Right atrium auricular region (tissue), 2 donors: Measurements from ENCODE around the gene MEF2A. TPM values are rescaled to one million over a fixed set of nuclear protein-coding genes. Genes with fewer than 3 reads are reported as not detected.
A peak's percentile ranks its signal among the peaks of the same experiment; 100 is the strongest.

ENCODE experiments used
- DNase-seq: peaks from one replicate; pipeline ENCODE4 v3.0.0-alpha.2; 2019; ENCODE audit warnings: low spot score
- H3K27ac ChIP-seq, 2 donors: fragments of 200-600 bp; sonication (generic); 1 replicate in 1 of 2; 2 replicates in 1 of 2; pipeline ENCODE4 v1.5.1; 2016 to 2019
- H3K27me3 ChIP-seq, 2 donors: fragments of 200-600 bp; sonication (generic); one replicate each; pipeline versions ENCODE4 v1.5.1 to v1.6.0; 2017 to 2019
- H3K36me3 ChIP-seq: fragments of 200-600 bp; sonication (generic); one replicate; pipeline ENCODE4 v1.5.1; 2016
- H3K4me1 ChIP-seq, 2 donors: fragments of 200-600 bp; sonication (generic); one replicate each; pipeline versions ENCODE4 v1.5.1 to v1.6.0; 2017 to 2019
- H3K4me3 ChIP-seq, 2 donors: fragments of 200-600 bp; sonication (generic); 1 replicate in 1 of 2; 2 replicates in 1 of 2; pipeline ENCODE4 v1.5.1; 2017 to 2019; ENCODE audit warnings: mild to moderate bottlenecking in 1 of 2, moderate library complexity in 1 of 2
- H3K9me3 ChIP-seq, 2 donors: fragments of 200-600 bp; sonication (generic); one replicate each; pipeline ENCODE4 v1.5.1; 2019
- CTCF ChIP-seq, 2 donors: fragments of 200-600 bp; sonication (generic); IDR thresholded peaks; one replicate each; pipeline ENCODE4 v1.5.1; 2019; ENCODE audit warnings: antibody characterized with exemption in 2 of 2
- total RNA-seq, 2 donors: library from RNA; depleted of rRNA; stranded (reverse); fragments of >200 nt; gene quantifications; one replicate each; pipeline ENCODE4 v1.1.0, GENCODE V29; 2016

Gene MEF2A
- total RNA-seq, 2 donors from 2014 or later = 175 to 245 TPM

- DNase-seq = no peak
- TF ChIP-seq CTCF (IDR thresholded peaks at IDR 0.05) = no peak
- Histone ChIP-seq H3K36me3 (peaks cover under 1% of the 10 kb centered on the region), H3K27me3 (no peaks in the 10 kb centered on the region), H3K27ac (peak overlapping the region in 1 of 2 donors; percentile 75), H3K9me3 (peaks cover 0 to 5% of the 10 kb centered on the region in 2 donors), H3K4me1 (peaks cover 0 to 42% of the 10 kb centered on the region in 2 donors), H3K4me3 (no peak overlapping the region)
Measured at GRCh38 chr15:99628374-99629001, 62.7 kb downstream of the MEF2A start.

GRCh38 chr15:99630607-99631131 lies 64.9 kb downstream of the MEF2A start:
- Histone ChIP-seq H3K4me1 (peaks cover 0 to 58% of the 10 kb centered on the region in 2 donors), H3K27ac (peak overlapping the region; percentile 56 to 75), H3K4me3 (no peak overlapping the region), H3K9me3 (no peaks in the 10 kb centered on the region), H3K27me3 (no peaks in the 10 kb centered on the region), H3K36me3 (peaks cover 10% of the 10 kb centered on the region)
- DNase-seq = no peak
- TF ChIP-seq CTCF (IDR thresholded peaks at IDR 0.05) = no peak

DNA sequence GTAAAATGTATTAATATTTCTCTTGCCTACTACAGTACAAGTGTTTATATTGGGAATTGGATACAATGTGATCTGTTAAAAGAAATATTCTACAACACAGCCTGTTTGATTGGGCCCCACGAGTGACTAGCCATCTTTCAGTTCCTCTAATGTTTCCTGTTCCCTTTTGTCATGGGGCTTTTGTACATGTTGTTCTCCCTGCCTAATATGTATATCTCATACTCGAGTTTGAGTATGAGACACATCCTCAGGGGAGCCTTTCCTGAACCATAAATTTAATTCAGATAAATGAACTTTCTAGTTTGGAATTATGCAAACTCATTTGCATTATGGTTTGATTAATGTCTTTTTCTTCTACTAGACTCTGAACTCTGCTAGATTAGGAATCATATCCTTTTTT lies 65.5 kb downstream of the MEF2A start:
- Histone ChIP-seq H3K4me3 (no peak overlapping the region), H3K4me1 (peaks cover 0 to 58% of the 10 kb centered on the region in 2 donors), H3K27ac (peak overlapping the region; percentile 56 to 75), H3K27me3 (no peaks in the 10 kb centered on the region), H3K36me3 (peaks cover 15% of the 10 kb centered on the region), H3K9me3 (no peaks in the 10 kb centered on the region)
- no peak for TF ChIP-seq CTCF (IDR thresholded peaks at IDR 0.05)
- no peak for DNase-seq

DNA sequence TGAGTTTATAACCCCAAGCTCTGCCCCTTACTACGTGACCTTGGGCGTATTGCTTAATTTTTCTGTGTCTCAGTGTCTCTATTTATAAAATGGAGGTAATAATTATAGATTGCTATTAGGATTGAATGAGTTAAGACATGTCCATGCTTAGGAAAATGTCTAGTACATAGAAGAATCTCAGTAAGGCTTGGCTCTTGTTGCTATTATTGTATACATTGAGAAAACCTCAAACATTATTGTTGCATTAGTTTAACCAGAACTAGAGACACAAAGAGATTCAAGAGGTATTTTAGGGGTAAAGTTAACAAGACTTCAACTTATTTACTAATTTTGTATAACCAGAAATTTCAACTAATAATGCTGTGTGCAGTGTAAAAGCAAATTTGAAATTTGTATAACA lies 66.7 kb downstream of the MEF2A start:
- Histone ChIP-seq H3K9me3 (no peaks in the 10 kb centered on the region), H3K4me1 (peaks cover 0 to 58% of the 10 kb centered on the region in 2 donors), H3K4me3 (no peak overlapping the region), H3K27me3 (no peaks in the 10 kb centered on the region), H3K27ac (peak overlapping the region; percentile 32 to 75), H3K36me3 (peaks cover 15% of the 10 kb centered on the region)
- no peak for TF ChIP-seq CTCF (IDR thresholded peaks at IDR 0.05)
- no peak for DNase-seq

- Histone ChIP-seq H3K27ac (peak overlapping the region in 1 of 2 donors; percentile 75), H3K27me3 (no peaks in the 10 kb centered on the region), H3K9me3 (no peaks in the 10 kb centered on the region), H3K4me1 (peaks cover 0 to 51% of the 10 kb centered on the region in 2 donors), H3K36me3 (peaks cover 15% of the 10 kb centered on the region), H3K4me3 (no peak overlapping the region)
- TF ChIP-seq CTCF (IDR thresholded peaks at IDR 0.05) = no peak
- no peak for DNase-seq
Measured at GRCh38 chr15:99633655-99634054, 67.9 kb downstream of the MEF2A start.
